Measurements from ENCODE around the gene ZNF407.

ZNF407 gene

GRCh38 chr18:74831571-74832250 lies 234.0 kb downstream of the ZNF407 start:
- H3K4me1 Mint-ChIP-seq = peaks cover 5% of the 10 kb centered on the region
- no peak for DNase-seq
- H3K36me3 Mint-ChIP-seq (ENCODE audit: low read depth) = no peaks in the 10 kb centered on the region
- no peak overlapping the region for H3K27ac Mint-ChIP-seq
- H3K27me3 Mint-ChIP-seq (ENCODE audit: low read depth, poor library complexity) = peaks cover 2% of the 10 kb centered on the region
- no peak overlapping the region for H3K4me3 Mint-ChIP-seq
- TF ChIP-seq CTCF (IDR thresholded peaks at IDR 0.05) = no peak
- no peaks in the 10 kb centered on the region for H3K9me3 Mint-ChIP-seq

GRCh38 chr18:74832381-74832780 lies 234.7 kb downstream of the ZNF407 start:
- TF ChIP-seq CTCF (IDR thresholded peaks at IDR 0.05) = no peak
- Mint-ChIP-seq H3K27ac (no peak overlapping the region), H3K4me3 (no peak overlapping the region), H3K36me3 (ENCODE audit: low read depth) (no peaks in the 10 kb centered on the region), H3K27me3 (ENCODE audit: low read depth, poor library complexity) (peaks cover 2% of the 10 kb centered on the region), H3K4me1 (peaks cover 5% of the 10 kb centered on the region), H3K9me3 (no peaks in the 10 kb centered on the region)
- no peak for DNase-seq

GRCh38 chr18:74832999-74833398 lies 235.3 kb downstream of the ZNF407 start:
- no peak for DNase-seq
- no peaks in the 10 kb centered on the region for H3K36me3 Mint-ChIP-seq (ENCODE audit: low read depth)
- no peak overlapping the region for H3K4me3 Mint-ChIP-seq
- no peak overlapping the region for H3K27ac Mint-ChIP-seq
- H3K4me1 Mint-ChIP-seq = peaks cover 5% of the 10 kb centered on the region
- TF ChIP-seq CTCF (IDR thresholded peaks at IDR 0.05) = no peak
- H3K9me3 Mint-ChIP-seq = no peaks in the 10 kb centered on the region
- H3K27me3 Mint-ChIP-seq (ENCODE audit: low read depth, poor library complexity) = peaks cover 2% of the 10 kb centered on the region

GRCh38 chr18:74834424-74835309 lies 237.0 kb downstream of the ZNF407 start:
- peaks cover 2% of the 10 kb centered on the region for H3K27me3 Mint-ChIP-seq (ENCODE audit: low read depth, poor library complexity)
- no peak overlapping the region for H3K4me3 Mint-ChIP-seq
- H3K36me3 Mint-ChIP-seq (ENCODE audit: low read depth) = no peaks in the 10 kb centered on the region
- peaks cover 5% of the 10 kb centered on the region for H3K4me1 Mint-ChIP-seq
- no peak for TF ChIP-seq CTCF (IDR thresholded peaks at IDR 0.05)
- no peak for DNase-seq
- H3K27ac Mint-ChIP-seq = no peak overlapping the region
- H3K9me3 Mint-ChIP-seq = no peaks in the 10 kb centered on the region

GRCh38 chr18:74836296-74837139 lies 238.8 kb downstream of the ZNF407 start:
- H3K9me3 Mint-ChIP-seq = no peaks in the 10 kb centered on the region
- DNase-seq = no peak
- H3K4me1 Mint-ChIP-seq = peaks cover 17% of the 10 kb centered on the region
- H3K4me3 Mint-ChIP-seq = no peak overlapping the region
- peak overlapping the region; percentile 79 for H3K27ac Mint-ChIP-seq
- H3K36me3 Mint-ChIP-seq (ENCODE audit: low read depth) = no peaks in the 10 kb centered on the region
- TF ChIP-seq CTCF (IDR thresholded peaks at IDR 0.05) = no peak
- peaks cover 2% of the 10 kb centered on the region for H3K27me3 Mint-ChIP-seq (ENCODE audit: low read depth, poor library complexity)
